OCI-M1 (cell line): Measurements from ENCODE around the gene PGBD5.

Experiments
- DNase-seq: peaks from one replicate; lab custom pipeline; 2025; lab: John Stamatoyannopoulos, UW

PGBD5 gene

DNA sequence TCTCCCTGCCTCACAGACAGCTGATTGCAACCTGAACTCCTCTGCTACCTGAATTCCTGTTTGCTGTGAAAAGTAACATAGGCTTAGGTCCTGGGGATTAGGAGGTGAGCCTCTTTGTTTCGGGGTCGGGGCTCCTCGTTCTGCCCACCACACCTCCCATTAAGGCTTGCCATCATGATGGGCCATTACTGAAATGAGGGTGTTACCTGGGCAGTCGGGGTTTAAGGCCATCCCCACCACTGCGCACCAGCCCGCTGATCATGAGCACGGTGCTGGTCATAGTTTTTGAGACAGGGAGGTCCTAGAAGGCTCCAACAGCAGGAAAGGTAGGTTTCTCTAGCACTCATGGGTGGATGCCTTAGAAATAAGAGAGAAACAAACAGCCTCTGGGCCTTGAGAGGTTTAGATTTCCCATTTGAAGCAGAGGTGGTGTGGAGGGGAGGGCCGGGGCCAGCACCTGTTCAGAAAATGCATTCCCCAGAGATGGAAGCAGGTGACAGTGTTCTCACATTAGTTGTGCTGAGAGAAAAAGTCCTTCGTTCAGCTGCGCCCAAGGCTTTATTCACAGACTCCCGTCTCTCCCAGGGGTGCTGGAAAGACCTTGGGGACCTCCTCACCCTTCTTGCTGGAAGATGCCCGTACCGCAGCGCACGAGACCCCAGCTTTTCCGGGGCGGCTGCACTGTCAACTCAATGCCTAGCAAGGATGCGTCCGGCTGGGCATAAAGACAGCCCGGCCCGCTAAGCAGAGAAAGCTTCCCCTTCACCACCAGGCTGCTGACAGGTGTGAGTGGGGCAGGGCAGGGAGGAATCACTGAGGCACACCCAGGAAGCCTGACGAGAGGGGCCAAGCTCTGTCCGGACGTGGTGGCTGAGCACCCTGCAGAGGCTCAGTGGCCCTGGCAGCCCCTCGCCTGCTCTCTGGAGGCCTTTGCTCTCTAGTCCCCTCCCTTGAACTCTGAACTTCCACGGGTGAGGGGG lies 125.5 kb downstream of the PGBD5 start:
- DNase-seq, result no peak

- DNase-seq, result no peak
Measured at GRCh38 chr1:230299191-230300006, 126.7 kb downstream of the PGBD5 start.

- peak; percentile 21 for DNase-seq
Measured at GRCh38 chr1:230295367-230295766, 130.8 kb downstream of the PGBD5 start.

DNA sequence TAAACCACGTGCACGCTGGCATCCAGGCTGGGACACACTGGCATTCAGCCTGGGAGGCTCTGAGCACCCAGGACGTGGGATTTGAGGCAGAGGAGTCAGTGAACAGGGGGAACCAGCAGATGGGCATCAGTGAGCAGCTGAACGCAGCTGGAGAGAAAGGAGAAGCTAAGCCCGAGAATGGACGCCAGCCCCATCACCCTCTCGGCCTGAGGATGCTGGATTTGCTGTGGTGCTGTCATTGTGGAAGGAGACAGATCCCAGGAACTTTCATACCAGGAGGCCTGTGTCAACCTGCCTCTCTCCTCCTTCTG lies 132.8 kb downstream of the PGBD5 start:
- DNase-seq, result no peak

DNA sequence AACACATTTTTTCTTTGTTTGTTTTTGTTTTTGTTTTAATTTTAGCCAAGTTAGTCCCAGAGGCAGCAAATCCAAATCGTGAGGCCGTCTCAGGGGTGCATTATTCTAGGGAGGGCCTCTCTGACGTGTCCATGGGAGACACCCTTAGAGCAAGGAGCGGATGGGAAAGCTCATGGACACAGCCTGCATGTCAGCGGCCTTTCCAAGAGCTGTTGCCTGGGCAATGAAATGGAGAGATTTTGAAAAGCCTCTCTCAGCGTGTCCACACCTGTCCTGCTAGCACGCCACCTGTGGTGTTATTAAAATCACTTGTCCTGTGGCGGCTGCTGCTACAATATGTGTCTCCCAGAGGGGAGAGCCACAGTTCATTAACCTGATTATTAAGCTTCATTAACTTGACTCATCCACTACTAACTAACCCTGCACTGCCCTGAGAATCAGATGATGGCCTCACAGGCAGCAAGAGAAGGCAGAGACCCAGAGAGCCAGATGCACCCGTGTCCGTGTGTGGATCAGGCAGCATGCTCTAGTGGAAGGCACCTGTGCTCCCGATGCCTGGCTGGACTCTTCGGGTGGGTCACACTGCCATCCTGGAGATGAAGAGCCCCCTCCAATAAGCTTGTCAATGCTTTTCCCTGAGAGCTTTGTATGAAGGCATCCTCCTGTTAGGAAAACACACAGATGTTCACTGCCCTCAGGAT lies 133.3 kb downstream of the PGBD5 start:
- no peak for DNase-seq

DNA sequence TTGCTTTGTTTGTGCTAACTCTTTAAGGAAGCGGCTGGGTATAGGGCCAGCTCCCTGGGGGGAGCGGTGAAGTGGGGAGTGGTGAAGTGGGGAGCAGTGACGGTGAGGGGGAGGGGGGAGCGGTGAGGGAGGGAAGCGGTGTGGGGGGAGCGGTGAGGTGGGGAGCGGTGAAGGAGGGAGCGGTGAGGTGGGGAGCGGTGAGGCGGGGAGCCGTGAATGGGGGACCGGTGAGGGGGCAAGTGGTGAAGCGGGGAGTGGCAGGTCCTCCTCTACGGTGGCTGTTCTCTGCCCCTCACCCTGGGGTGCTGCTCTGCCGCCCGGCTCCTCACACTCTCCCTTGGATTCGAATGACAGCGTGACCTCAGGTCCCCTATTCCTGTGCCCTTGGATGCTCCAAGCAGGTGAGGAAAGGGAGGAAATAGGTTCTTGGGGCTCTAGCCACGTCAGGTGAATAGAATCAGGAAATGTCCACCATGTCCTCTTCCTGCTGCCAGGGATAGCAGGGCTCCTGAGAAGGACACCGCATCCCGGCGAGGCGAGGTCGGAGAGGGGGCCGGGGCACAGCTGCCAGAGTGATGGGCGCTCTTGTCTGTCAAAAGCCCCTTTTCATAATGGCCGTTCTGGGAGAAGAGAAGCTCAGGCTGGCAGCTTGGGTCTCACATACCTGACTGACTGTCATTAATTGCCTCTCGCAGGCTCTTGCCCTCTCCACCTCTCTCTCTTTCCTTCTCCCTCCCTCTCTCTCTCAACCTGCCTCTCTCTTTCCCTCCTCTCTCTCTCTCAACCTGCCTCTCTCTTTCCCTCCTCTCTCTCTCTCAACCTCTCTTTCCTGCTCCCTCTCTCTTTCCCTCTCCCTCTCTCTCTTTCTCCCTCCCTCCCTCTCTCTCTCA lies 134.2 kb downstream of the PGBD5 start:
- no peak for DNase-seq

GRCh38 chr1:230289350-230289644 lies 136.8 kb downstream of the PGBD5 start:
- no peak for DNase-seq

DNA sequence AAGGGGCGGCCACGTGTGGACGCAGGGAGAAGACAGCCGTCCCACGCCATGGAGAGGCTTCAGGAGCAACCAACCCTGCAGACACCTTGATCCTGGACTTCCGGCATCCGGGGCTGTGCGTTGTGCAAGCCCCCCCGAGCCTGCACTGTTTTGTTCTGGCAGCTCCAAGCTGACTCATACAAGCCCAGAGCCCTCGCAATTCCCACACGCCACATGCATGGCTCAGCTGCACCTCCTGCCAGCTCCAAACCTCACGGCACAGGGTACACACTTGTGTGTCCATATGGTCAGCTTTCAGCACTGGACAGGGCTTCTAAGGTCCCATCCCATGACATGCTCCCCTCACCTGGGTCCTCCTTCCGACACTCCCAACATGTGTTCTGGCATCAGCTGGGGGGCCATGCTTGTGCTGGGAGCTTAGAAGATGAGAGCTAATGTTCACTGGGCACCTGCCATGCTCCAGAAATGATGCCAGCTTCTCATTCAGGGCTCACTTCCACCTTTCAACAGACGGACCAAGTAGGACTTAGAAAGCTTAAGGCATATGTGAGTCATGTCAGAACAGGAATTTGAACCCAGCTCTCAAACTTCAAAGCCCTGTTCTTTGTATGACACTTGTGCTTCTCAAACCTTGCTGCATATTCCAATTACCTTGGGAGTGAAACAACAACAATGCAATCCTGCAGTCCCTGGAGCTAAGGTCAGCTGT lies 137.3 kb downstream of the PGBD5 start:
- DNase-seq, result no peak

GRCh38 chr1:230287674-230288315 lies 138.3 kb downstream of the PGBD5 start:
- no peak for DNase-seq

- no peak for DNase-seq
Measured at GRCh38 chr1:230286890-230287269, 139.3 kb downstream of the PGBD5 start.

DNA sequence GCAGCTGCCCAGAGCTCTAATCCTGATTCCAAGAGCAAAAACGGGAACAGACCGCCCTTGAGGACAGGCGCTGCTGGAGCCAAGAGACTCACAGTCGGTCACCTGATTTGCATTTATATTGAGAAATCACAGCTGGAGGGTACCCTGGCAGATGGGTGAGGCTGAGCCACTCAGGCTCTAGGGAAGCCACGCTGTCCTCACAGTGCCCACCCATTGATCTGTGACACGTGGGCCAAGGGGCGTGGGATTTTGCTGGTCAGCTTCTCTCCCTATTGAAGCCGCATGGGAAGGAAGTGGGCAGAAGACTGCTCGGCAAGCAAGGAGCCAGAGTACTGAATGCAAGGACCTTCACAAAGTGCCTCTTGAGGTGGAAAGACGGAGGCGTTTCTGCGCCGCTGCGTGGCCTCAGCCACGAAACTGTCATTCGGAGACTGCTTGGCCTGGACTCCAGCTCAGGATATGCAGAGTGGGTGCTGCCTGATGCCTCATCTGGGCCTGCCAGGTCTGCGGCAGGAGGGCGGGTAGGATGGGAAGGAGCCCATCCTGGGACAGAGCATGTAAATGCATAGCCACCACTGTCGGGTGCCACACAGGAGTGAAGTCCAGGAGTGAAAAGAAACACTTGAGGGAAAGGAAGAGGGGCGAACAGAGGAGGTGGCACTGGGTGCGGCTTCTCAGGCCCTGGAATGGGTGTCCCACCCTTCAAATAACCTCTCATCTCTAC lies 139.8 kb downstream of the PGBD5 start:
- DNase-seq, result no peak

- no peak for DNase-seq
Measured at GRCh38 chr1:230285351-230285750, 140.8 kb downstream of the PGBD5 start.

DNA sequence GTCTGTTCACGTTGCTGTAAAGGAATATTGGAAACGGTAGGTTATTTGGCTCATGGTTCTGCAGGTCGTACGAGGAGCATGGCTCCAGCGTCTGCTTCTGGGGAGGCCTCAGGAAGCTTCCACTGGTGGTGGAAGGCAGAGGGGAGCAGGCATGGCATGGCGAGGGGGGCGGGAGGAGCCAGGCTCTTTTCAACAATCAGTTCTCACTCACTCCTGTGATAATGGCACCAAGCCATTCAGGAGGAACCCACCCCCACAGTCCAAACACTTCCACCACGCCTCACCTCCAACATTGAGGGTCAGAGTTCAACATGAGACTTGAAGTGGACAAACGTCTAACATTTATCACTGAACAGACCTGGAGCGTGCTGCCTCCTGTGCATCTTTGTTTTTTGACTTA lies 141.2 kb downstream of the PGBD5 start:
- no peak for DNase-seq

GRCh38 chr1:230283678-230284077 lies 142.5 kb downstream of the PGBD5 start:
- DNase-seq, result no peak

- peak; percentile 73 for DNase-seq
Measured at GRCh38 chr1:230282157-230282556, 144.0 kb downstream of the PGBD5 start.

DNA sequence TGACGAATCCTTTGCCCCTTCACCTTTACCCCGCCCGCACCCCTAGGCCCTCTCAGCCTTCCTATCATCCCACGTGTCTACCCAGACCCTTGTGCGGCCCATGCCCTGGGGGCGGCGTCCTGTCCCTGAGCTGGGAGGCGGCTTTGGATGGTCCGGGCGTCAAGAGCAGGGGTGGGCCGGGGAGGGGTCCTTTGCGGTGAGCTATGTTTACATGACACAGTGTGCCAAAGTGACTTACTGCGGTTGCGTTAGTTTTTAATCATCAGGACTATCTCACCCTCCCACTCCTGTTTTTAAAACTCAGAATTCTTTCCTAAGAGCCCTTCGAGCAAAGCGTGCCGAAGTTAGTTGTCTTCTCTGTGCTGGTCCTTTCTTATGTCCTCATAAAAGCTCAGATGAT lies 144.6 kb downstream of the PGBD5 start:
- DNase-seq, result peak; percentile 69

DNA sequence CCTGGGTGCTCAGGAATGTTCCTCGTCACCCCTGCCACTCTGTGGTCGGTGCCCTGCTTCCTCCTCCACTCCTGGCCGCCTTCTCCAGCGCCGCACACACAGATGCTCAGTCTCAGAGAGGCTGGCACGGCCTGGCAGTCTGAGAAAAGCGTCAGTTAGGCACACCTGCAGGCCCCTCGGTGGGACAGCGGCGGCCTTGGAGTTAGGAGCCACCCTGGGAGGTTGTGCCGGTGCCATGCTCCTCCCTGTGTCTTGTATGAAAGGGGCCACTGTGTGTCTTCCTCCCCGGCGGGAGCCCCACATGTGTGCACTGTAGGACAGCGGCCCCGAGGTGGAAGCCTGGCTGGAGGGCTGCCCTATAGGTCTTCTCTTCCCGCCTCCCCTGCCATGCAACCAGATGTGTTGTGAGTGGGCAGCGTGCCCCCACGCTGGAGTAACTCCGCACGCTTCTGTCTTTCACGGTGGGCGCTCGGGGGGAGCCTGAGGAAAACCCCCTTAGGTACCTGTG lies 145.2 kb downstream of the PGBD5 start:
- no peak for DNase-seq

DNA sequence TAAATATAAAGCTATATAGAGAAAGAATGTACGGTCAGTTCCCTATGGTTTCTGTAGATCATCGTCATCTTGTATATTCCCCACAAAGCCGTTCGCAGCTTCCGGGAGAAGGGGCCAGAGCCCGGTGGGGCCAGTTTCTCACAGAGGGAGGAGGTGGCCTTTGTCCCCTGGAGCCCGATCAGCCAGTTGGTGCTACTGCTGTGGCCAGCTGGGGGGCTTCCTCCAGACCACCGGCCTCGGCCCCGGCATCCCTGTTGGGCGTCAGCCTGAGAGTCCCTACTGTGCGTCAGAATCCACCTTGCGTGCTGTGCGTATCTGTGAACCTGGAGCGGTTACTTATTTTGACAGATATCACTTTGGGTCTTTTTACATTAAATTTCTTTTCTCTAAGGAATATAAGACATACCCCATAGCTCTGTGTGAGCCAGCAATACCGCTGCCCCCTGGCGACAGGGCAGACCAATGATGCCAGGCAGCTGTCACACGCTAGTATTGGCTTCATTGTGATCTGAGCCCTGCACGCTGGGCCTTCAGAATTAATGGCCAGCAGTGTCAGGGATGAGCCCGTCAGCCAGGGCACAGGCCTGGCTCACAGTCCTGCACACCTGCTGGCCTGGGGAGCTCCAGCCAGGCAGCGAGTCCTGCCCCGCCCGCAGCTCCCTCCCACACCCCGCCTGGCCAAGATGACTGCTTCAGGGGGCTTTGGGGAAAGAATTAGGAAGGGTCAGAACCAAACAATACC lies 145.9 kb downstream of the PGBD5 start:
- DNase-seq, result no peak

DNA sequence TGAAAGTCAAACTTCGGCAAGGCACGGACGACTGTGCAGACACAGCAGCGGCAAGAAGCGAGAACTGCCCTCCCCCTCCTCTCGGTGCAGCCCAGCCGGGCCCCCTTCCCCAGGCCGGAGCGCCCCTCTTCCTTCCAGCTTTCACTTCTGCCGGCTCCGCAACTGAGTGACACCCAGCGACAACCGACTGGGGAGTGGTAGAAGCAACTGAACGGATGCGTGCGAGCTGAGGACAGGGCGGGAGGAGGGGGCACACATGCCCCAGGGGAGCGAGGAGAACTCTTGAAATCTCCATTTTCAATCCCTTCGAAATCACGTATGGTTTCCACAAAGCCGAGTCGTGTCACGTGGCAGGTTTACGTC lies 146.6 kb downstream of the PGBD5 start:
- no peak for DNase-seq
